ENCODE data around the gene LSM14A.

LSM14A gene

GRCh38 chr19:34220472-34221063 lies 48.3 kb downstream of the LSM14A start:
- DNase-seq (ENCODE audit: low read depth): peak; percentile 77
- peak; percentile 70 for TF ChIP-seq CTCF (IDR thresholded peaks at IDR 0.05; ENCODE audit: insufficient read depth, low read depth, low read length, missing control alignments)
- no peak overlapping the region for H3K4me3 ChIP-seq (ENCODE audit: low read depth, low read length)

GRCh38 chr19:34222386-34222785 lies 50.1 kb downstream of the LSM14A start:
- TF ChIP-seq CTCF (IDR thresholded peaks at IDR 0.05; ENCODE audit: insufficient read depth, low read depth, low read length, missing control alignments): no peak
- DNase-seq (ENCODE audit: low read depth): no peak
- H3K4me3 ChIP-seq (ENCODE audit: low read depth, low read length): no peak overlapping the region

- peak; percentile 24 for DNase-seq (ENCODE audit: low read depth)
- TF ChIP-seq CTCF (IDR thresholded peaks at IDR 0.05; ENCODE audit: insufficient read depth, low read depth, low read length, missing control alignments): no peak
- no peak overlapping the region for H3K4me3 ChIP-seq (ENCODE audit: low read depth, low read length)
Measured at GRCh38 chr19:34224996-34225658, 52.8 kb downstream of the LSM14A start.

GRCh38 chr19:34225659-34226015 lies 53.3 kb downstream of the LSM14A start:
- no peak for TF ChIP-seq CTCF (IDR thresholded peaks at IDR 0.05; ENCODE audit: insufficient read depth, low read depth, low read length, missing control alignments)
- no peak overlapping the region for H3K4me3 ChIP-seq (ENCODE audit: low read depth, low read length)
- DNase-seq (ENCODE audit: low read depth): no peak

GRCh38 chr19:34226036-34226435 lies 53.7 kb downstream of the LSM14A start:
- TF ChIP-seq CTCF (IDR thresholded peaks at IDR 0.05; ENCODE audit: insufficient read depth, low read depth, low read length, missing control alignments): no peak
- peak; percentile 21 for DNase-seq (ENCODE audit: low read depth)

GRCh38 chr19:34228347-34228746 lies 56.0 kb downstream of the LSM14A start:
- no peak for TF ChIP-seq CTCF (IDR thresholded peaks at IDR 0.05; ENCODE audit: insufficient read depth, low read depth, low read length, missing control alignments)

More at GRCh38 chr19:34226036-34226435, 53.7 kb downstream of the LSM14A start:
- no peak overlapping the region for H3K4me3 ChIP-seq (ENCODE audit: low read depth, low read length)

GRCh38 chr19:34228762-34229161 lies 56.5 kb downstream of the LSM14A start:
- no peak for TF ChIP-seq CTCF (IDR thresholded peaks at IDR 0.05; ENCODE audit: insufficient read depth, low read depth, low read length, missing control alignments)
- no peak for DNase-seq (ENCODE audit: low read depth)
- no peak overlapping the region for H3K4me3 ChIP-seq (ENCODE audit: low read depth, low read length)

More at GRCh38 chr19:34228347-34228746, 56.0 kb downstream of the LSM14A start:
- no peak overlapping the region for H3K4me3 ChIP-seq (ENCODE audit: low read depth, low read length)
- no peak for DNase-seq (ENCODE audit: low read depth)
